Mesodermal cell (in vitro differentiated cells): ENCODE results near the gene LHX6.

Experiments used
- H3K27ac ChIP-seq: 2 replicates; pipeline ENCODE4 v1.7.0; 2013; ENCODE audit warnings: mild to moderate bottlenecking, low read depth, low read length, moderate library complexity; ENCODE audit not compliant: severe bottlenecking
- H3K36me3 ChIP-seq: 2 replicates; pipeline ENCODE4 v1.7.1; 2013; ENCODE audit warnings: mild to moderate bottlenecking, low read length, moderate library complexity; ENCODE audit not compliant: control insufficient read depth, insufficient read depth
- H3K4me1 ChIP-seq: one replicate; pipeline ENCODE4 v1.7.1; 2013; ENCODE audit warnings: mild to moderate bottlenecking, low read length; ENCODE audit not compliant: insufficient read depth, control insufficient read depth, poor library complexity, severe bottlenecking
- H3K4me3 ChIP-seq: 2 replicates; pipeline ENCODE4 v1.7.0; 2013; ENCODE audit warnings: low read length, control low read depth, mild to moderate bottlenecking; ENCODE audit not compliant: insufficient read depth, poor library complexity, severe bottlenecking; ENCODE audit errors: extremely low read depth
- H3K9me3 ChIP-seq: 2 replicates; pipeline ENCODE4 v1.7.1; 2013; ENCODE audit warnings: mild to moderate bottlenecking, low read length, moderate library complexity; ENCODE audit not compliant: control insufficient read depth
- WGBS, 2 experiments: methylation state at CpG; one replicate each; pipeline ENCODE4 v1.1.5; 2013; ENCODE audit warnings: missing lambda C conversion rate in 2 of 2; ENCODE audit not compliant: insufficient coverage in 2 of 2; 5-methylcytosine and 5-hydroxymethylcytosine counted together

LHX6 gene

GRCh38 chr9:122261469-122261881 is 32.7 kb upstream of the LHX6 start:
- Histone ChIP-seq H3K9me3 (no peaks in the 10 kb centered on the region), H3K36me3 (peaks cover 54% of the 10 kb centered on the region), H3K4me1 (peaks cover 9% of the 10 kb centered on the region), H3K27ac (no peak overlapping the region), H3K4me3 (no peak overlapping the region)
- no CpG with 5 or more reads among the region's 1 CpG for WGBS, 2 experiments

- H3K4me3 ChIP-seq: no peak overlapping the region
- no peak overlapping the region for H3K27ac ChIP-seq
- H3K36me3 ChIP-seq: peaks cover 54% of the 10 kb centered on the region
- peaks cover 4% of the 10 kb centered on the region for H3K4me1 ChIP-seq
- H3K9me3 ChIP-seq: no peaks in the 10 kb centered on the region
- 100% methylated on average over 1 of the region's 2 CpGs for WGBS, 2 experiments
These were observed 30.2 kb upstream of the LHX6 start for GRCh38 chr9:122258886-122259415.

- Histone ChIP-seq H3K4me1 (peaks cover 8% of the 10 kb centered on the region), H3K9me3 (no peaks in the 10 kb centered on the region), H3K27ac (no peak overlapping the region), H3K4me3 (no peak overlapping the region), H3K36me3 (peaks cover 57% of the 10 kb centered on the region)
- WGBS, 2 experiments: 86 to 100% methylated on average over 2 of the region's 5 CpGs
These were observed 27.4 kb upstream of the LHX6 start for GRCh38 chr9:122256206-122256605.

GRCh38 chr9:122254761-122255160 is 26.0 kb upstream of the LHX6 start:
- peaks cover 56% of the 10 kb centered on the region for H3K36me3 ChIP-seq
- H3K27ac ChIP-seq: peak overlapping the region; percentile 80
- H3K4me3 ChIP-seq: no peak overlapping the region
- 92 to 100% methylated on average over 1 to 2 of the region's 3 CpGs for WGBS, 2 experiments
- no peaks in the 10 kb centered on the region for H3K9me3 ChIP-seq
- H3K4me1 ChIP-seq: peaks cover 8% of the 10 kb centered on the region

GRCh38 chr9:122252796-122253195 is 24.0 kb upstream of the LHX6 start:
- H3K27ac ChIP-seq: no peak overlapping the region
- H3K4me1 ChIP-seq: peaks cover 8% of the 10 kb centered on the region
- WGBS, 2 experiments: 49 to 100% methylated on average over 1 to 4 of the region's 5 CpGs
- no peaks in the 10 kb centered on the region for H3K9me3 ChIP-seq
- no peak overlapping the region for H3K4me3 ChIP-seq
- peaks cover 55% of the 10 kb centered on the region for H3K36me3 ChIP-seq

GRCh38 chr9:122251351-122251750 is 22.6 kb upstream of the LHX6 start:
- Histone ChIP-seq H3K4me1 (peaks cover 8% of the 10 kb centered on the region), H3K4me3 (no peak overlapping the region), H3K36me3 (peaks cover 62% of the 10 kb centered on the region), H3K27ac (no peak overlapping the region), H3K9me3 (no peaks in the 10 kb centered on the region)
- 71 to 100% methylated on average over 1 of the region's 2 CpGs for WGBS, 2 experiments

- Histone ChIP-seq H3K9me3 (no peaks in the 10 kb centered on the region), H3K4me3 (no peak overlapping the region), H3K36me3 (peaks cover 89% of the 10 kb centered on the region), H3K4me1 (peaks cover 8% of the 10 kb centered on the region), H3K27ac (no peak overlapping the region)
- 97% methylated on average over 3 of the region's 5 CpGs for WGBS, 2 experiments
These were observed 19.7 kb upstream of the LHX6 start for GRCh38 chr9:122248448-122248865.

GRCh38 chr9:122246666-122247065 is 17.9 kb upstream of the LHX6 start:
- Histone ChIP-seq H3K4me1 (no peaks in the 10 kb centered on the region), H3K27ac (no peak overlapping the region), H3K4me3 (no peak overlapping the region), H3K36me3 (peaks cover 91% of the 10 kb centered on the region), H3K9me3 (no peaks in the 10 kb centered on the region)
- 93 to 100% methylated on average over 2 to 3 of the region's 3 CpGs for WGBS, 2 experiments

GRCh38 chr9:122244349-122244748 is 15.6 kb upstream of the LHX6 start:
- Histone ChIP-seq H3K4me3 (no peak overlapping the region), H3K4me1 (no peaks in the 10 kb centered on the region), H3K36me3 (peaks cover 90% of the 10 kb centered on the region), H3K9me3 (no peaks in the 10 kb centered on the region), H3K27ac (no peak overlapping the region)
- WGBS, 2 experiments: 83% methylated on average over 1 of the region's 3 CpGs; no CpG with 5 or more reads in 1 of the 2 experiments

GRCh38 chr9:122239722-122240121 is 11.0 kb upstream of the LHX6 start:
- no peaks in the 10 kb centered on the region for H3K9me3 ChIP-seq
- H3K4me1 ChIP-seq: no peaks in the 10 kb centered on the region
- WGBS, 2 experiments: 95% methylated on average over 2 of the region's 5 CpGs; no CpG with 5 or more reads in 1 of the 2 experiments
- peaks cover 54% of the 10 kb centered on the region for H3K36me3 ChIP-seq
- H3K4me3 ChIP-seq: no peak overlapping the region
- H3K27ac ChIP-seq: no peak overlapping the region

GRCh38 chr9:122236681-122237080 is 7.9 kb upstream of the LHX6 start:
- H3K4me3 ChIP-seq: no peak overlapping the region
- no peaks in the 10 kb centered on the region for H3K9me3 ChIP-seq
- peaks cover 3% of the 10 kb centered on the region for H3K4me1 ChIP-seq
- WGBS, 2 experiments: 90 to 92% methylated on average over 8 to 9 of the region's 10 CpGs
- H3K36me3 ChIP-seq: peaks cover 24% of the 10 kb centered on the region
- H3K27ac ChIP-seq: no peak overlapping the region
